H9 (cell line): Measurements from ENCODE around the gene TUBB4B. TPM values are rescaled to one million over a fixed set of nuclear protein-coding genes. Genes with fewer than 3 reads are reported as not detected.

Experiments used
- DNase-seq: peaks from one replicate; pipeline ENCODE4 v3.0.0-alpha.2; 2017
- H2AFZ ChIP-seq: one replicate; pipeline ENCODE4 v1.6.1; 2013; ENCODE audit warnings: mild to moderate bottlenecking, low read length, control low read depth, moderate library complexity
- H2AK5ac ChIP-seq: 2 replicates; pipeline ENCODE4 v1.6.1; 2013; ENCODE audit warnings: low read length, control low read depth, mixed read lengths; ENCODE audit not compliant: insufficient read length
- H2BK120ac ChIP-seq: one replicate; pipeline ENCODE4 v1.6.1; 2013; ENCODE audit warnings: low read depth, mild to moderate bottlenecking, low read length, control low read depth, inconsistent platforms; ENCODE audit not compliant: poor library complexity, severe bottlenecking
- H2BK12ac ChIP-seq: 2 replicates; pipeline ENCODE4 v1.6.1; 2013; ENCODE audit warnings: low read length, control low read depth, mixed read lengths, low read depth; ENCODE audit not compliant: insufficient read length
- H2BK15ac ChIP-seq: 2 replicates; pipeline ENCODE4 v1.6.1; 2013; ENCODE audit warnings: low read depth, low read length, control low read depth
- H2BK20ac ChIP-seq: one replicate; pipeline ENCODE4 v1.6.1; 2013; ENCODE audit warnings: low read depth, mild to moderate bottlenecking, low read length, control low read depth, inconsistent platforms; ENCODE audit not compliant: poor library complexity, severe bottlenecking
- H2BK5ac ChIP-seq: 2 replicates; pipeline ENCODE4 v1.6.1; 2013; ENCODE audit warnings: low read length, control low read depth, mixed read lengths; ENCODE audit not compliant: insufficient read length
- H3K14ac ChIP-seq: 2 replicates; pipeline ENCODE4 v1.6.1; 2013; ENCODE audit warnings: low read length, control low read depth; ENCODE audit not compliant: insufficient read depth
- H3K18ac ChIP-seq: 2 replicates; pipeline ENCODE4 v1.6.1; 2013; ENCODE audit warnings: low read depth, mild to moderate bottlenecking, mixed read lengths, low read length, control low read depth; ENCODE audit not compliant: insufficient read length
- H3K23ac ChIP-seq: 2 replicates; pipeline ENCODE4 v1.6.1; 2013; ENCODE audit warnings: low read length, control low read depth, mixed read lengths, low read depth; ENCODE audit not compliant: insufficient read length
- H3K23me2 ChIP-seq: 2 replicates; pipeline ENCODE4 v1.6.1; 2013; ENCODE audit warnings: low read depth, mild to moderate bottlenecking, mixed read lengths, low read length, control low read depth; ENCODE audit not compliant: insufficient read length, poor library complexity, severe bottlenecking
- H3K27ac ChIP-seq: 2 replicates; pipeline ENCODE4 v1.5.1; 2013; ENCODE audit warnings: low read length, control low read depth, mixed read lengths, low read depth; ENCODE audit not compliant: insufficient read length
- H3K27me3 ChIP-seq: 2 replicates; pipeline ENCODE4 v1.6.1; 2013; ENCODE audit warnings: low read length, control low read depth, inconsistent platforms; ENCODE audit not compliant: insufficient read depth
- H3K4ac ChIP-seq: 2 replicates; pipeline ENCODE4 v1.6.1; 2013; ENCODE audit warnings: low read depth, mild to moderate bottlenecking, control low read depth, inconsistent platforms, low read length, moderate library complexity
- H3K4me1 ChIP-seq: 2 replicates; pipeline ENCODE4 v1.6.1; 2013; ENCODE audit warnings: low read length, control low read depth, inconsistent platforms; ENCODE audit not compliant: insufficient read depth
- H3K4me2 ChIP-seq: 2 replicates; pipeline ENCODE4 v1.6.1; 2013; ENCODE audit warnings: low read length, control low read depth, mixed read lengths; ENCODE audit not compliant: insufficient read length, insufficient read depth
- H3K56ac ChIP-seq: 2 replicates; pipeline ENCODE4 v1.6.1; 2013; ENCODE audit warnings: low read depth, mild to moderate bottlenecking, mixed read lengths, low read length, control low read depth; ENCODE audit not compliant: insufficient read length
- H3K79me1 ChIP-seq: 2 replicates; pipeline ENCODE4 v1.6.1; 2013; ENCODE audit warnings: low read depth, mild to moderate bottlenecking, moderate library complexity, low read length, control low read depth, inconsistent platforms; ENCODE audit not compliant: insufficient read depth, poor library complexity, severe bottlenecking
- H3K79me2 ChIP-seq: 2 replicates; pipeline ENCODE4 v1.6.1; 2013; ENCODE audit warnings: low read length, control low read depth, inconsistent platforms; ENCODE audit not compliant: insufficient read depth
- H3K9ac ChIP-seq: 2 replicates; pipeline ENCODE4 v1.6.1; 2013; ENCODE audit warnings: low read length, control low read depth, mixed read lengths; ENCODE audit not compliant: insufficient read length; ENCODE audit errors: extremely low read depth
- H3K9me3 ChIP-seq: one replicate; pipeline ENCODE4 v1.6.1; 2013; ENCODE audit warnings: low read depth, low read length, inconsistent platforms; ENCODE audit not compliant: control insufficient read depth
- H3T11ph ChIP-seq: one replicate; pipeline ENCODE4 v1.6.1; 2013; ENCODE audit warnings: mild to moderate bottlenecking, low read length, control low read depth, inconsistent platforms
- H4K20me1 ChIP-seq: one replicate; pipeline ENCODE4 v1.6.1; 2013; ENCODE audit not compliant: control insufficient read depth, insufficient read length, insufficient read depth
- H4K5ac ChIP-seq: 2 replicates; pipeline ENCODE4 v1.6.1; 2013; ENCODE audit warnings: low read depth, mild to moderate bottlenecking, mixed read lengths, low read length, control low read depth; ENCODE audit not compliant: insufficient read length
- H4K8ac ChIP-seq: replicated peaks from 2 replicates; pipeline ENCODE4 v1.6.1; 2013; ENCODE audit warnings: low read length, control low read depth, mixed read lengths, low read depth; ENCODE audit not compliant: insufficient read length
- H4K91ac ChIP-seq: 2 replicates; pipeline ENCODE4 v1.6.1; 2013; ENCODE audit warnings: low read depth, mild to moderate bottlenecking, moderate library complexity, mixed read lengths, low read length, control low read depth; ENCODE audit not compliant: insufficient read length
- H3K27ac Mint-ChIP-seq, 3 experiments: 2 replicates in 2 of 3; 3 replicates in 1 of 3; pipeline ENCODE4 v1.8.0; 2020 to 2021; ENCODE audit warnings: mixed read lengths in 3 of 3, mild to moderate bottlenecking in 1 of 3, moderate library complexity in 1 of 3
- H3K27me3 Mint-ChIP-seq: 2 replicates; pipeline ENCODE4 v1.8.0; 2021; ENCODE audit warnings: low read depth, mild to moderate bottlenecking, moderate library complexity, mixed read lengths
- H3K36me3 Mint-ChIP-seq, 3 experiments: 2 replicates in 2 of 3; 3 replicates in 1 of 3; pipeline ENCODE4 v1.8.0; 2020 to 2021; ENCODE audit warnings: low read depth in 3 of 3, mixed read lengths in 3 of 3; ENCODE audit not compliant: insufficient read depth in 1 of 3
- H3K4me1 Mint-ChIP-seq, 2 experiments: 2 replicates each; pipeline ENCODE4 v1.8.0; 2020; ENCODE audit warnings: mixed read lengths in 2 of 2
- H3K4me3 Mint-ChIP-seq, 2 experiments: 2 replicates in 1 of 2; 3 replicates in 1 of 2; pipeline ENCODE4 v1.8.0; 2020 to 2021; ENCODE audit warnings: mild to moderate bottlenecking in 2 of 2, mixed read lengths in 2 of 2, moderate library complexity in 1 of 2
- H3K9me3 Mint-ChIP-seq, 2 experiments: 2 replicates in 1 of 2; 3 replicates in 1 of 2; pipeline ENCODE4 v1.8.0; 2020; ENCODE audit warnings: mild to moderate bottlenecking in 2 of 2, mixed read lengths in 2 of 2, moderate library complexity in 1 of 2
- WGBS: extraction: QIAGEN DNeasy Blood & Tissue Kit; methylation state at CpG from one replicate; pipeline ENCODE4 v1.1.7; 2013; ENCODE audit warnings: missing lambda C conversion rate, low lambda C conversion rate, mixed read lengths; ENCODE audit not compliant: insufficient read length; ENCODE audit errors: extremely low coverage; 5-methylcytosine and 5-hydroxymethylcytosine counted together
- total RNA-seq: library from RNA; stranded (reverse); gene quantifications from 2 replicates; pipeline ENCODE4 v1.2.1, GENCODE V29; 2021
- TF ChIP-seq, protein P1 (sequence below): fragments of 200-600 bp; sonication (generic); conservative IDR thresholded peaks from 3 replicates; pipeline ENCODE4 v1.8.0; 2021; ENCODE audit warnings: antibody characterized with exemption, mild to moderate bottlenecking

TUBB4B gene
- total RNA-seq, 1 experiment from 2014 or later: 378 TPM

DNA sequence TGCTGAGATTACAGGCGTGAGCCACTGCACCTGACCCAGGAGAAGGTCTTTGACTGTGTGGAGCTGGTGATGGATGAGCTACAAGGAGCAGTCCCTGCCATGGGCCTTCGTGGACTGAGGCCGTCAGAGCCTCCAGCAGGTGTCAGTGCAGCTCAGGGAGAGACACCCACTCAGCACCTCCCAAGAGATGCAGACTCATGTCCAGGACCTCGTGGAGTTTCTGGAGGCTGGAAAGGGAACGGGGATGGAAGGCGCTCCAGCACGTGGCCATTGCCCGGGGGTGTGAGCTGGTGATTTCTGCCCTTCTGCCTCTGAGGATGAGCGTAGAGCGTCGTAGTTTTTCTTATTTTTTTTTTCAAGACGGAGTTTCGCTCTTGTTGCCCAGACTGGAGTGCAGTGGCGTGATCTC lies 45.9 kb downstream of the TUBB4B start:
- no peak overlapping the region for H3K4ac ChIP-seq
- H3K79me2 ChIP-seq: no peaks in the 10 kb centered on the region
- H2BK12ac ChIP-seq: no peak overlapping the region
- WGBS: no CpG with 5 or more reads among the region's 14 CpGs
- Mint-ChIP-seq H3K4me3 (peak overlapping the region in 1 of 2 experiments; percentile 25; a peak in 2 of 5 replicates), H3K27ac (no peak overlapping the region; a peak in 1 of 7 replicates), H3K4me1 (peaks cover 0 to 4% of the 10 kb centered on the region in 2 experiments; a peak in 1 of 4 replicates), H3K27me3 (peaks cover 28% of the 10 kb centered on the region), H3K9me3 (peaks cover 4 to 7% of the 10 kb centered on the region in 2 experiments), H3K36me3 (peaks cover 4% of the 10 kb centered on the region in 3 experiments; a peak in 5 of 7 replicates)
- H4K91ac ChIP-seq: no peak overlapping the region
- H3K56ac ChIP-seq: no peak overlapping the region
- no peak overlapping the region for H2BK20ac ChIP-seq
- no peak overlapping the region for H2AK5ac ChIP-seq
- TF ChIP-seq, protein P1, sequence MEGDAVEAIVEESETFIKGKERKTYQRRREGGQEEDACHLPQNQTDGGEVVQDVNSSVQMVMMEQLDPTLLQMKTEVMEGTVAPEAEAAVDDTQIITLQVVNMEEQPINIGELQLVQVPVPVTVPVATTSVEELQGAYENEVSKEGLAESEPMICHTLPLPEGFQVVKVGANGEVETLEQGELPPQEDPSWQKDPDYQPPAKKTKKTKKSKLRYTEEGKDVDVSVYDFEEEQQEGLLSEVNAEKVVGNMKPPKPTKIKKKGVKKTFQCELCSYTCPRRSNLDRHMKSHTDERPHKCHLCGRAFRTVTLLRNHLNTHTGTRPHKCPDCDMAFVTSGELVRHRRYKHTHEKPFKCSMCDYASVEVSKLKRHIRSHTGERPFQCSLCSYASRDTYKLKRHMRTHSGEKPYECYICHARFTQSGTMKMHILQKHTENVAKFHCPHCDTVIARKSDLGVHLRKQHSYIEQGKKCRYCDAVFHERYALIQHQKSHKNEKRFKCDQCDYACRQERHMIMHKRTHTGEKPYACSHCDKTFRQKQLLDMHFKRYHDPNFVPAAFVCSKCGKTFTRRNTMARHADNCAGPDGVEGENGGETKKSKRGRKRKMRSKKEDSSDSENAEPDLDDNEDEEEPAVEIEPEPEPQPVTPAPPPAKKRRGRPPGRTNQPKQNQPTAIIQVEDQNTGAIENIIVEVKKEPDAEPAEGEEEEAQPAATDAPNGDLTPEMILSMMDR: peak; percentile 75
- H2BK120ac ChIP-seq: no peak overlapping the region
- no peak overlapping the region for H3K14ac ChIP-seq
- no peaks in the 10 kb centered on the region for H4K20me1 ChIP-seq
- H2BK5ac ChIP-seq: no peak overlapping the region
- H3K4me1 ChIP-seq: no peaks in the 10 kb centered on the region
- peak; percentile 82 for DNase-seq
- no peaks in the 10 kb centered on the region for H3K79me1 ChIP-seq
- H2AFZ ChIP-seq: no peak overlapping the region
- H3K9me3 ChIP-seq: no peaks in the 10 kb centered on the region
- no peaks in the 10 kb centered on the region for H3K23me2 ChIP-seq
- H3K23ac ChIP-seq: no peak overlapping the region
- no peak overlapping the region for H4K8ac ChIP-seq
- no peak overlapping the region for H2BK15ac ChIP-seq
- H3T11ph ChIP-seq: no peak overlapping the region
- H3K27me3 ChIP-seq: no peaks in the 10 kb centered on the region
- no peak overlapping the region for H3K27ac ChIP-seq
- H3K9ac ChIP-seq: no peak overlapping the region
- H3K4me2 ChIP-seq: no peak overlapping the region
- no peak overlapping the region for H3K18ac ChIP-seq
- no peak overlapping the region for H4K5ac ChIP-seq
